ENCODE measurements around the gene OR7A5.

GRCh38 chr19:14804765-14805164 is 30.2 kb downstream of the OR7A5 start:
- TF ChIP-seq CTCF (tag by site-specific recombination; IDR thresholded peaks at IDR 0.05) (no peak), ZNF335 (tag by site-specific recombination; conservative IDR thresholded peaks at IDR 0.05) (no peak)

Measured in HEK293 (cell line).